CD8-positive, alpha-beta memory T cell (primary cell): ENCODE results near the gene VANGL2. TPM values are rescaled to one million over a fixed set of nuclear protein-coding genes. Genes with fewer than 3 reads are reported as not detected.

Experiments used
- CTCF ChIA-PET: fragments of 350-600 bp; sonication (Branson Sonifier 250); formaldehyde crosslinking; loops from one replicate; lab custom pipeline; 2021; ENCODE audit warnings: antibody characterized with exemption; lab: Charles Lee
- POLR2A ChIA-PET: fragments of 350-600 bp; sonication (Branson Sonifier 250); formaldehyde crosslinking; loops from one replicate; lab custom pipeline; 2021; ENCODE audit warnings: antibody characterized with exemption; lab: Charles Lee
- DNase-seq, 5 donors: peaks; one replicate each; pipeline versions ENCODE4 v3.0.0 to v3.0.0-alpha.2; 2020 to 2022; ENCODE audit warnings: mixed read lengths in 1 of 5
- H3K27ac ChIP-seq: one replicate; pipeline ENCODE4 v1.7.0; 2013; ENCODE audit warnings: low read depth, mild to moderate bottlenecking, low read length, moderate library complexity
- H3K27me3 ChIP-seq: 2 replicates; pipeline ENCODE4 v1.7.0; 2013; ENCODE audit warnings: low read length, mild to moderate bottlenecking; ENCODE audit not compliant: insufficient read depth, poor library complexity, severe bottlenecking
- H3K36me3 ChIP-seq: 2 replicates; pipeline ENCODE4 v1.7.0; 2013; ENCODE audit warnings: mild to moderate bottlenecking, low read length, moderate library complexity; ENCODE audit not compliant: insufficient read depth
- H3K4me1 ChIP-seq: 2 replicates; pipeline ENCODE4 v1.7.0; 2013; ENCODE audit warnings: mild to moderate bottlenecking, low read length, moderate library complexity; ENCODE audit not compliant: insufficient read depth
- H3K4me3 ChIP-seq: 2 replicates; pipeline ENCODE4 v1.7.0; 2013; ENCODE audit warnings: mild to moderate bottlenecking, low read length
- H3K9me3 ChIP-seq: 2 replicates; pipeline ENCODE4 v1.7.0; 2013; ENCODE audit warnings: mild to moderate bottlenecking, low read length
- H3K27ac Mint-ChIP-seq, 8 donors: one replicate each; pipeline ENCODE4 v1.8.0; 2020 to 2021; ENCODE audit warnings: mixed read lengths in 8 of 8, mild to moderate bottlenecking in 6 of 8, inconsistent platforms in 3 of 8, moderate library complexity in 3 of 8
- H3K27me3 Mint-ChIP-seq, 2 donors: one replicate each; pipeline ENCODE4 v1.8.0; 2020 to 2021; ENCODE audit warnings: mixed read lengths in 2 of 2, mild to moderate bottlenecking in 1 of 2, moderate library complexity in 1 of 2
- H3K36me3 Mint-ChIP-seq, 3 donors: one replicate each; pipeline ENCODE4 v1.8.0; 2020 to 2021; ENCODE audit warnings: mixed read lengths in 3 of 3, inconsistent platforms in 1 of 3, mild to moderate bottlenecking in 1 of 3
- H3K4me1 Mint-ChIP-seq, 3 donors: one replicate each; pipeline ENCODE4 v1.8.0; 2020 to 2021; ENCODE audit warnings: mixed read lengths in 3 of 3, inconsistent platforms in 1 of 3, mild to moderate bottlenecking in 1 of 3
- H3K4me3 Mint-ChIP-seq, 7 donors: one replicate each; pipeline ENCODE4 v1.8.0; 2020 to 2021; ENCODE audit warnings: mixed read lengths in 7 of 7, mild to moderate bottlenecking in 6 of 7, moderate library complexity in 4 of 7, inconsistent platforms in 2 of 7
- H3K9me3 Mint-ChIP-seq, 5 donors: one replicate each; pipeline ENCODE4 v1.8.0; 2020 to 2022; ENCODE audit warnings: mixed read lengths in 5 of 5, mild to moderate bottlenecking in 3 of 5, moderate library complexity in 2 of 5, inconsistent platforms in 1 of 5
- polyA plus RNA-seq: library from polyadenylated mRNA; unstranded; fragments of 300-500 nt; fragmentation: Illumina TruSeq; gene quantifications from one replicate; pipeline ENCODE4 v1.2.3, GENCODE V29; 2021
- total RNA-seq, 2 experiments: library from RNA; stranded (reverse); gene quantifications; one replicate each; pipeline ENCODE4 v1.2.3, GENCODE V29; 2021

VANGL2 gene
- total and polyA plus RNA-seq, 3 experiments from 2014 or later: 0.04 to 0.07 TPM; not detected in 1

DNA sequence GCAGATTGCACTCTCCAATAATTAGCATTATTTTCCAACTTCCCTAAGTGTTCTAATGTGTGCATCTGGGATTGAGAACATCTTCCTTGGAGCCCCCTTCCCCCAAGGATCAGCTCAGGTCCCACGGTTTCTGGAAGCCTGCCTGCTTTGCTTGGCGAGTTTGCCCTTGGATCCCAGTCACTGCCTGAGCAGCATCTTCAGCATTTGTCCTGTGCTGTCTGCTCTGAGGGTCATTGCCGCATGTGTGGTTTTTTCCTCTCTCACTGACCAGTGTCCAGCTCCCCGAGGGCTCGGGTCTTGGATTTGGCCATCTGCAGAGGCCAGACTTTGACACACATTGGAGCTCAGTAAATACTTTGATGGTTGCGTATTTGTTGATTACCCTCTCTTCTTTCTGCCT is 18.1 kb downstream of the VANGL2 start:
- Histone ChIP-seq H3K4me3 (no peak overlapping the region), H3K27ac (no peak overlapping the region), H3K4me1 (no peaks in the 10 kb centered on the region), H3K36me3 (no peaks in the 10 kb centered on the region), H3K27me3 (no peaks in the 10 kb centered on the region), H3K9me3 (no peaks in the 10 kb centered on the region)
- Mint-ChIP-seq H3K4me1 (no peaks in the 10 kb centered on the region), H3K36me3 (no peaks in the 10 kb centered on the region), H3K27me3 (peaks cover 0 to 5% of the 10 kb centered on the region in 2 donors), H3K9me3 (no peaks in the 10 kb centered on the region), H3K27ac (no peak overlapping the region), H3K4me3 (no peak overlapping the region)
- CTCF ChIA-PET: no interaction called here
- no peak for DNase-seq
- POLR2A ChIA-PET: no interaction called here

DNA sequence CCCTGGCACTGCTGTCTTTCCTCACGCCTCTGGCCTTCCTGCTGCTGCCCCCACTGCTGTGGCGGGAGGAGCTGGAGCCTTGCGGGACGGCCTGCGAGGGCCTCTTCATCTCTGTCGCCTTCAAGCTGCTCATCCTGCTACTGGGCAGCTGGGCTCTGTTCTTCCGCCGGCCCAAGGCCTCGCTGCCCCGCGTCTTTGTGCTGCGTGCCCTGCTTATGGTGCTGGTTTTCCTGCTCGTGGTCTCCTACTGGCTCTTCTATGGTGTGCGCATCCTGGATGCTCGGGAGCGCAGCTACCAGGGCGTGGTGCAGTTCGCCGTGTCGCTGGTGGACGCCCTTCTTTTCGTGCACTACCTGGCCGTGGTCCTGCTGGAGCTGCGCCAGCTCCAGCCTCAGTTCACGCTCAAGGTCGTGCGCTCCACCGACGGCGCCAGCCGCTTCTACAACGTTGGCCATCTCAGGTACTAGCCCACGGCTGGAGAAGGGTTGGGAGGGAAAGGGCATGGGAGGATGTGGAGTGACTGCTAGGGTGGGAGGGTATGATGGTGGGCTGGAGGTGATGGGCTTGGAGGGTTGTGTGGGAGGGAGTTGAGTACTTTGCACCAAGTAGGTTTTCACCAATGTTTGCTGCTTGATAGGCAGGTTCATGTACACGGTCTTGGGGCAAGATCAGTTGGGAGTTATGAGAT is 18.9 kb downstream of the VANGL2 start:
- Mint-ChIP-seq H3K4me1 (no peaks in the 10 kb centered on the region), H3K27me3 (peaks cover 0 to 5% of the 10 kb centered on the region in 2 donors), H3K9me3 (no peaks in the 10 kb centered on the region), H3K4me3 (no peak overlapping the region), H3K36me3 (no peaks in the 10 kb centered on the region), H3K27ac (peak overlapping the region in 1 of 8 donors; percentile 30)
- Histone ChIP-seq H3K9me3 (no peaks in the 10 kb centered on the region), H3K27me3 (no peaks in the 10 kb centered on the region), H3K27ac (no peak overlapping the region), H3K36me3 (no peaks in the 10 kb centered on the region), H3K4me3 (no peak overlapping the region), H3K4me1 (no peaks in the 10 kb centered on the region)
- DNase-seq: no peak
- CTCF ChIA-PET: no interaction called here
- POLR2A ChIA-PET: no interaction called here

DNA sequence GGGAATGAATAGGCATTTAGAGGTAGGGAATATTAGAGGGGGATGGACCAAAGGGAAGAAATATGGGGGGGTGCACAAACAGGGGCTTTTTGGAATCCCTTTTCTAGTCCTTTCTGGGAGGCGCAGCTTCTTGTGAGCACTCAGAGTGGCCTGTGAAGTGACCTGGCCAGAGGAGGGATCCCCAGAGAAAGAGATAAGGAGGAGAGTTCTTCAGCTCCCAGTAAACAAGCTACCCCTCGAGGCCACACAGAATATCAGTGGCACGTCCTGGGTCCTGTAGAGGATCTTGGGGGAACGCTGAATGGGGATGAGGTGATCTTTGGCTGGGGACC is 19.4 kb downstream of the VANGL2 start:
- Histone ChIP-seq H3K4me3 (no peak overlapping the region), H3K36me3 (no peaks in the 10 kb centered on the region), H3K27me3 (no peaks in the 10 kb centered on the region), H3K4me1 (no peaks in the 10 kb centered on the region), H3K9me3 (no peaks in the 10 kb centered on the region), H3K27ac (no peak overlapping the region)
- Mint-ChIP-seq H3K27me3 (peaks cover 0 to 5% of the 10 kb centered on the region in 2 donors), H3K9me3 (no peaks in the 10 kb centered on the region), H3K4me3 (no peak overlapping the region), H3K36me3 (no peaks in the 10 kb centered on the region), H3K4me1 (no peaks in the 10 kb centered on the region), H3K27ac (no peak overlapping the region)
- ChIA-PET POLR2A (no interaction called here), CTCF (no interaction called here)
- DNase-seq: no peak

DNA sequence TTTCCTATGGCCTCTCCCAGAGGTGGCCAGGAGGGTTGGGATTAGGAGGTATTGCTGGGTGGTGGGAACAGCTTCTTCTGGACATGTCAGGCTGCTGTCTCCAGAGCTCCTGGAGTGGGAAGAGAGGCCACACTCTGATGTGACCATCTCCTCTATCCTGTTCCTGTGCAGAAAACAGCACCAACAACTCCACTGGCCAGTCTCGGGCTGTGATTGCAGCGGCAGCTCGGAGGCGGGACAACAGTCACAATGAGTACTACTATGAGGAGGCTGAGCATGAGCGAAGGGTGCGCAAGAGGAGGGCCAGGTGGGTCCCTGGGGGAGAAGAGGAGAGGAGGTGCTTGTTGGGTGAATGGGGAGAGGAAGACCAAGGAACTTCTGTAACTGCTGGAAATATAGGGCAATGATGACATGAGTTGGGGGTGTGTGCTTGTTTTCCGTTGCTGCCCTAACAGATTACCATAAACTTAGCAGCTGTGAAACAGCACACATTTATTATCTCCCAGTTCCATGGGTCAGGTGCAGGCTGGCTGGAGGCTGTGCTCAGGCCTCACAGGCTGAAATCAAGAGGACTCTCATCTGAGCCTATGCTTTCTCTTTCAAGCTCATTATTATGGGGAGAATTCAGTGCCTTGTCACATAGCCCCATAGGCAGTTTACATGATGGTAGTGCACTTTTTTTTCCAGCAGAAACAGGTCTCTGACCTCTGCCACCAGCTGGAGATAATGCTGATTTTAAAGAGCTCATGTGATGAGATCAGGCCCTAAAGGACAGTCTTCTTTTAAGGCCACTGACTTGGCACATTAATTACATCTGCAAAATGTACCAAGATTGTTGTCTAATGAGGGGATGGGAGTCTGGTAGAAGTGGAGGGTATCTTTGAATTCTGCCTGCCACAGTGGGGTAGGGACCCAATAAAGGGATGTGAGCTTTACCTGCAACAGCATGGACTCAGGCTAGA is 20.8 kb downstream of the VANGL2 start:
- CTCF ChIA-PET: interaction anchor here (1.6 kb wide), 1 partner anchor 44 kb away, joined by 4 read pairs; no protein-coding TSS in a partner anchor
- Histone ChIP-seq H3K27ac (no peak overlapping the region), H3K4me3 (no peak overlapping the region), H3K36me3 (no peaks in the 10 kb centered on the region), H3K9me3 (no peaks in the 10 kb centered on the region), H3K4me1 (no peaks in the 10 kb centered on the region), H3K27me3 (no peaks in the 10 kb centered on the region)
- no peak overlapping the region for H3K27ac Mint-ChIP-seq
- H3K27me3 Mint-ChIP-seq: peaks cover 0 to 5% of the 10 kb centered on the region in 2 donors
- H3K9me3 Mint-ChIP-seq: no peaks in the 10 kb centered on the region
- no peak overlapping the region for H3K4me3 Mint-ChIP-seq
- H3K4me1 Mint-ChIP-seq: no peaks in the 10 kb centered on the region
- POLR2A ChIA-PET: no interaction called here
- no peak for DNase-seq
- H3K36me3 Mint-ChIP-seq: no peaks in the 10 kb centered on the region

DNA sequence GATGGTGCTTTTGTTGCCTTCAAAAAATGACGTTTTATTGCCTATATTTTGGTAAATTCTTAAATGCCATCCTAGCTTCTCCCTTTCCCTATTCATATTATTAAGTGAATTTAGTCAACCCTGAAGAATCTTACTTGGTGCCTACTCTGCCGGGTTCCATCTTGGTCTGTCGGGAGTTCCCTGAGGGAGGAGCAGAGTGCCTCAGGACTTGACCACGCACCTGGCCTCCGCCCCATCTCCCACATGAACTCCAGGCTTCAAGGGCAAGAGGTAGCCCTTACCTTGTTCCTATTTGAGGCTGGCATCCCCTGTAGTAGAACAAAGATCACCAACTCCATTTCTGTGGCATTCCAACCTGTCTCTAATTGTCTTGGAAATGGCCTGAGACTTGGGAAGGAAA is 21.5 kb downstream of the VANGL2 start:
- POLR2A ChIA-PET: no interaction called here

DNA sequence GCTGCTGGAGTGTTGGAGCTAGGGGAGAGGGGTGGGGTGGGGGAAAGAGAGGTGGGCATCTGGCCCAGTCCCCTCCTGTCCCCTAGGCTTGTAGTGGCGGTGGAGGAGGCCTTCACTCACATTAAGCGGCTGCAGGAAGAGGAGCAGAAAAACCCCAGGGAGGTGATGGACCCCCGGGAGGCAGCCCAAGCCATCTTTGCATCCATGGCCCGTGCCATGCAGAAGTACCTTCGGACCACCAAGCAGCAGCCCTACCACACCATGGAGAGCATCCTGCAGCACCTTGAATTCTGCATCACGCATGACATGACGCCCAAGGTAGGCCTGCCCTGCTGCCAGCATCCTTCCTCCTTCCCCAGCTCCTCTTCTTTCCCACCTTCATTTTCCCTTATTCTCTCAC is 23.6 kb downstream of the VANGL2 start:
- CTCF ChIA-PET: no interaction called here
- peaks cover 15 to 19% (median 16%) of the 10 kb centered on the region in 3 donors for H3K4me1 Mint-ChIP-seq
- Histone ChIP-seq H3K4me1 (peaks cover 22% of the 10 kb centered on the region), H3K36me3 (no peaks in the 10 kb centered on the region), H3K4me3 (no peak overlapping the region), H3K9me3 (no peaks in the 10 kb centered on the region), H3K27me3 (no peaks in the 10 kb centered on the region), H3K27ac (no peak overlapping the region)
- no peak for DNase-seq
- H3K27ac Mint-ChIP-seq: peak overlapping the region in 1 of 8 donors; percentile 18
- H3K9me3 Mint-ChIP-seq: no peaks in the 10 kb centered on the region
- POLR2A ChIA-PET: no interaction called here
- no peaks in the 10 kb centered on the region for H3K36me3 Mint-ChIP-seq
- H3K4me3 Mint-ChIP-seq: no peak overlapping the region
- H3K27me3 Mint-ChIP-seq: peaks cover 0 to 5% of the 10 kb centered on the region in 2 donors

More for the DNA sequence above, 21.5 kb downstream of the VANGL2 start:
- Histone ChIP-seq H3K27me3 (no peaks in the 10 kb centered on the region), H3K36me3 (no peaks in the 10 kb centered on the region), H3K27ac (no peak overlapping the region), H3K4me3 (no peak overlapping the region), H3K9me3 (no peaks in the 10 kb centered on the region), H3K4me1 (peaks cover 3% of the 10 kb centered on the region)
- no peak overlapping the region for H3K4me3 Mint-ChIP-seq
- H3K27ac Mint-ChIP-seq: no peak overlapping the region
- H3K9me3 Mint-ChIP-seq: no peaks in the 10 kb centered on the region
- peaks cover 0 to 2% (median 1%) of the 10 kb centered on the region in 3 donors for H3K4me1 Mint-ChIP-seq
- no peak for DNase-seq
- H3K36me3 Mint-ChIP-seq: no peaks in the 10 kb centered on the region
- CTCF ChIA-PET: interaction anchor here (1.6 kb wide), 1 partner anchor 45 kb away, joined by 4 read pairs; no protein-coding TSS in a partner anchor
- H3K27me3 Mint-ChIP-seq: peaks cover 0 to 5% of the 10 kb centered on the region in 2 donors

DNA sequence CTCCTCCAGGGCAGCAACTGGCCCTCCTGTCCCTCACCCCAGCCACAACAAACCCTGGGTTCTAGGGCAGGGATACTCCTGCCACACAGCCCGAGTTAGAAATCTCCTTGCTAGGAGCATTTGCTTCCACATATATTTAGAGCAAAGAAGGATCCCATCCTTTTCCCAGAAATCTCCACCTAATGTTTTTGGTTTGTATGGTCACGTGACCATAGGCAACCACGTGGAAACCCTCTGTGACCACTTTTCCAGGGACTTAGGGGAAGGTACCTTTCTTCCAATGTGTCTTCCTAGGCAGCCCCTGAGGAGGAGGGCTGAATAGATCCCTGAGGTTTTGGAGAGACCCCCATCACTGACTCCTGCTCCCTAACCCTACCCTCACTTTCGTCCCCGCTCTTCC is 25.5 kb downstream of the VANGL2 start:
- Histone ChIP-seq H3K9me3 (no peaks in the 10 kb centered on the region), H3K27ac (no peak overlapping the region), H3K4me1 (peaks cover 39% of the 10 kb centered on the region), H3K4me3 (no peak overlapping the region), H3K36me3 (no peaks in the 10 kb centered on the region), H3K27me3 (no peaks in the 10 kb centered on the region)
- CTCF ChIA-PET: no interaction called here
- peaks cover 34 to 38% (median 34%) of the 10 kb centered on the region in 3 donors for H3K4me1 Mint-ChIP-seq
- H3K36me3 Mint-ChIP-seq: no peaks in the 10 kb centered on the region
- peaks cover 0 to 1% of the 10 kb centered on the region in 2 donors for H3K27me3 Mint-ChIP-seq
- POLR2A ChIA-PET: no interaction called here
- peak overlapping the region in 5 of 8 donors; percentile 17 to 77 (median 51) for H3K27ac Mint-ChIP-seq
- DNase-seq: no peak
- H3K4me3 Mint-ChIP-seq: no peak overlapping the region
- H3K9me3 Mint-ChIP-seq: no peaks in the 10 kb centered on the region

DNA sequence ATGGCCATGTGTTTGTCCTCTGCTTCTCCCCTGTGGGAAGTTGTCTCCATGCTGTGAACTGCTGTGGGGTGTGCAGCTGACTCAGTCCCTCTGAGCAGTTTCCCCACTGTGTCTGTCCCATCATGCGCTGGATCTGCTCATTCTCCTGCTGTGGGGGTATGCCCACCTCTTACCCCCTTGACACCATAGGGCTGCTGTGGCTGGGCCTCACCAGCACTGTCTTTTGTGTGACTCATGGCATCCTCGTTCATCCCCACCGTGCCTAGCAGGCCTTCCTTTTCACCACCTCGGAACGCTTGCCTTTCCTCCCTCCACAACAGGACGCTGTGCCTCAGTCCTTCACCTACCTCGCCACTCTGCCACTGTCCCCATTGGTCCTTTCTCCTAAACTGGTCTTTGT is 27.3 kb downstream of the VANGL2 start:
- Histone ChIP-seq H3K4me1 (peaks cover 52% of the 10 kb centered on the region), H3K4me3 (no peak overlapping the region), H3K36me3 (no peaks in the 10 kb centered on the region), H3K9me3 (no peaks in the 10 kb centered on the region), H3K27me3 (no peaks in the 10 kb centered on the region), H3K27ac (peak overlapping the region; percentile 3)
- DNase-seq: no peak
- H3K36me3 Mint-ChIP-seq: no peaks in the 10 kb centered on the region
- ChIA-PET POLR2A (no interaction called here), CTCF (interaction anchor here (0.9 to 1.5 kb wide), 2 partner anchors 57 to 113 kb away, joined by 5 to 7 read pairs; no protein-coding TSS in a partner anchor)
- H3K9me3 Mint-ChIP-seq: no peaks in the 10 kb centered on the region
- H3K27ac Mint-ChIP-seq: peak overlapping the region; percentile 81 to 97 (median 87)
- peaks cover 52 to 56% (median 52%) of the 10 kb centered on the region in 3 donors for H3K4me1 Mint-ChIP-seq
- H3K27me3 Mint-ChIP-seq: no peaks in the 10 kb centered on the region
- H3K4me3 Mint-ChIP-seq: peak overlapping the region in 1 of 7 donors; percentile 49
